ENCODE data around the gene SARS1.
"Not testable (repeated sequence)": the region's sequence is repeated elsewhere in the genome, so short reads cannot be mapped to it uniquely, and the experiment has no call there.

Gene SARS1
- 97.0 reads per million, percentile 82 among the genes with 10 or more reads in this experiment for total RNA-seq

DNA sequence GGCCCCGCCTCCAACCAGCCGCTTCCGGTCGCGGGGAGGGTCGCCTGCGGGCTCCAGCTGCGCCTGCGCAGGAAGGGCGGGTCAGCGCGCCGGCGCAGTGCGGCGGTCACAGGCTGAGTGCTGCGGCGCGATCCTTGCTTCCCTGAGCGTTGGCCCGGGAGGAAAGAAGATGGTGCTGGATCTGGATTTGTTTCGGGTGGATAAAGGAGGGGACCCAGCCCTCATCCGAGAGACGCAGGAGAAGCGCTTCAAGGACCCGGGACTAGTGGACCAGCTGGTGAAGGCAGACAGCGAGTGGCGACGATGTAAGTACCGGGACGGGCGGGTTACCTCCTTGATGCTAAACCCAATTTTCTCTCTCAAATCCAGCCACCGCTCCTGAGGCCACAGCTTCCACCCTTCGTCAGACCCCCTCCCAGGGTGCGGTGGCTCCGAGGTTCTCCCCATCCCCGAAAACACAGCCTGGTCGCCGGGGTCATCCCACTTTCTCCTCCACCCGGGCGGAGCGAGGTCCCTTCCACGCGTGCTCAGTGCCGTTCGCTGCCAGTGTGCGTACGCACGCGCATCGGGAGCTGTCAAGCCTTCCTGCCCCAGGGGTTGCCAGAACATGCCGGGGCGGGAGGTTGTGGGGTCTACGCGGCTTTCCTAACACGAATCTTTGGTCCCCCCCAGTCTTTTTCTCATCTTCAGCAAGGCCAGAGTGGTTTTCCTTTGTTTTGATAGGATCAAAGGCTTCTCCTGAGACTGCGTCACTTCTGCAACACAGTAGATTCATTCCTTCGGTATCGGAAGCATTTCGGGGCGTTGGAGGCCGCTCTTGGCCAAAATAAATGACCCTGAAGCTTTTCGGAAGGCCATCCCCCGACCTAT, at the start of gene SARS1:
TSS of gene SARS1 (plus strand) at position 95 of the 870 bp plus-strand sequence. CDS start at position 170, 75 bp downstream.
- peak; percentile 75 for DNase-seq

GRCh38 chr1:109164538-109164937, 49.2 kb upstream of the SARS1 start:
- no peak for DNase-seq

DNA sequence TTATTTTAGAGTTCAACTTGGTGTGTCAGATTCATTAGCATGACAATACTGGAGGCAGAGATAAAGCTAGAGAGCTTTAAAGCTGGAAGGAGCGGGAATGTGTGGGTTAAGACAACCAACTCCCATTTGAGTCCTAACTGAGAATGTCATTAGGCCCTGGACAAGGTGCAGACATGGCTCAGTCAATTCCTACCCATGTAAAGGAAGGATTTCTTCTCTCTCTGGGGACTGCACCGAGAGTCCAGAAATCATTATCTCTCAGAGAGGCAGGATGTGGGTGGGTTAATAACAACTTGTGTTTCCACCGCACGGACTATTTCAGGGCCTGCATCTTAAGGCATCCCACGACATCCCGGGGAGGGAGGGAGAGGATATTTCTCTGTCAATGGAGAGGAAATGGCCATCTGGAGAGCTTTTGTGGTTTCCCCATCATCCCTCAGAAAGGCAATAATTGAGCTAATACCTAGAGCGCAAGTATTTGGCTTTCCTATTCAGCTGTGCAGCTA, 46.7 kb upstream of the SARS1 start:
- no peak for DNase-seq

- DNase-seq: no peak
Measured at GRCh38 chr1:109170035-109170764, 43.5 kb upstream of the SARS1 start.

GRCh38 chr1:109171646-109172045, 42.1 kb upstream of the SARS1 start:
- DNase-seq: no peak

DNA sequence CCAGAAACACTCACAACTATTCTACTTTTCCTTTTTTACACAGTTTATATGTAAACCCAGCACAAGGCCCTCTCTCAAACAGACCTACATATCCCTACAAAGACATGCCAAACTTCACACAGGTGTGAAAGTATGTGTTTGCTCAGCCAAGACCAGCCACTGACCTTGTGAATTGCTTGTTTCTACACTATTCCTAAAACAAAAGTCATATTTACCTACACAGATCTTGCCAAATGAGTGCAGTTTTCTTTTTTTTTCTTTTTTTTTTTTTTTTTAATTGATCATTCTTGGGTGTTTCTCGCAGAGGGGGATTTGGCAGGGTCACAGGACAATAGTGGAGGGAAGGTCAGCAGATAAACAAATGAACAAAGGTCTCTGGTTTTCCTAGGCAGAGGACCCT, 37.4 kb upstream of the SARS1 start:
- DNase-seq: not testable (repeated sequence)

- DNase-seq: not testable (repeated sequence)
Measured at GRCh38 chr1:109180715-109181084, 33.0 kb upstream of the SARS1 start.

GRCh38 chr1:109181085-109181806, 32.5 kb upstream of the SARS1 start:
- no peak for DNase-seq

DNA sequence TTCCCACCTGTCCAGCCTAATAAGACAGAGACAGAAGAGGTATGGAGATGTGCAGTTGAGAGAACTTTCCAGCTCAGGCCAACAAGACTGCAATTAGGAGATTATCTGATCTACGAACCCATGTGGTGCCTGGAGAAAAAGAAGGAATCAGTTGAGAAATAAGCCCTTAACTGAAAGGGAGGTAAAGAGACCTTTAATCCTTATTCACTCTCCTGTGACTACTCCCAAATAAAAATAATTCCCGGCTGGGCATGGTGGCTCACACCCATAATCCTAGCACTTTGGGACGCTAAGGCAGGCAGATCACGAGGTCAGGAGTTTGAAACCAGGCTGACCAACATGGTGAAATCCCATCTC, 31.9 kb upstream of the SARS1 start:
- no peak for DNase-seq

DNA sequence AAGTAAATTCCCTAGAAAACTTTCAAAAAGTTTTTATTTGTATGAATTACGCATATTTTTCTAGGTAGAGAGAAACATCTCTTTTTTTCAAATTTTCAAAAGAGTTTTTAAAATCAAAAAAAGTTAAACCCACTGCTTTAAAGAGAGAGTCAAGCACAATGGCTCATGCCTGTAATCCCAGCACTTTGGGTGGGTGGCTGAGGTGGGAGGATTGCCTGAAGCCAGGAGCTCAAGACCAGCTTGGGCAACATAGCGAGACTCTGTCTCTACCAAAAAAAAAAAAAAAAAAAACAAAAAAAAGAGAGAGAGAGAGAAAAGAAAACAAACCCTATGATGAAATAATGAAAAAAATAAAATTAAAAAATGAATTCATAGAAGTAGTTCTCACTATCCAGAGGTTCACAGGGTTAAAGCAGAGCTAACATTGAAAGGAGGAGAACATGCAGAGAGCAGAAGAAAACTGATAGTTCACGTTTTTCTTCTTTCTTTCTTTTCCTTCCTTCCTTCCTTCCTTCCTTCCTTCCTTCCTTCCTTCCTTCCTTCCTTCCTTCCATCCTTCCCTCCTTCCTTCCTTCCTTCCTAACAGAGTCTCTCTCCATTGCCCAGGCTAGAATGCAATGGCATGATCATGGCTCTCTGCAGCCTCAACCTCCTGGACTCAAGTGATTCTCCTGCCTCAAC, 30.5 kb upstream of the SARS1 start:
- DNase-seq: no peak

- DNase-seq: no peak
Measured at GRCh38 chr1:109184687-109185086, 29.0 kb upstream of the SARS1 start.

DNA sequence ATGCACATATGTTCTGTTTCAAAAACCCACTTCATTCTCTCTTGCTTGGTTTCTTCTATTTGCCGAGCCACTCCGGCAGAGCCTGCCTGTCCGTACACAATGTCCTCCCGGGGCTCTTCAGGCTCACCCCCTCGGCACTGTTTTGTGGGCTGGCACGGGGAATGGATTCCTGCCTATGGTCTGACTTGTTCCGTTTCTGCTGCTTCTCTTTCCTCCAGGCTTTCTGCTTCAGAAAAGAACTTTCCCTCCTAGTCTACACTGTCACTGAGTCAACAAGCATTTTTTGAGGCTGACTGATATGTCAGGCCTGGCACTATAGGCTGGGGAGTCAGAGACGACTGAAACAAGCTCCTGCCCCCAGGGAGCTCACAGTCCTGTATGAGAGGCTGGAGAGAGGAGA, 28.4 kb upstream of the SARS1 start:
- no peak for DNase-seq

GRCh38 chr1:109185990-109186732, 27.6 kb upstream of the SARS1 start:
- DNase-seq: no peak

GRCh38 chr1:109186733-109187086, 27.0 kb upstream of the SARS1 start:
- DNase-seq: no peak

- no peak for DNase-seq
Measured at GRCh38 chr1:109187127-109187526, 26.6 kb upstream of the SARS1 start.

DNA sequence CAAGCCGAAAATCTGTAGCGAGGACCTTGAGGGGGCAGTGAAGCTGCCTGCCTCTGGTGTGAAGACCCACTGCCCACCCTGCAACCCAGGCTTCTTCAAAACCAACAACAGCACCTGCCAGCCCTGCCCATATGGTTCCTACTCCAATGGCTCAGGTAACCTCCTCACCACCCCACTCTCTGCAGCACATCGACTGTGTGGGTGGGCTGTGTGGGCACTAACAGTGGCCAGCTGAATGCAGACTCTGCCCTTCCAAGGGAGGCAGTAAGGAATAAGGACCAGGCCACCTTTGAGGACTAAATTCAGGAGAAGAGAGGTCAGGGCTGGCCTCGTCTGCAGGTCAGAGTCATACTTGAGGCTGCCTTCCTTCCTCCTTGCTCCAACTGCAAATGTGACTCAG, 25.5 kb upstream of the SARS1 start:
- DNase-seq: no peak

DNA sequence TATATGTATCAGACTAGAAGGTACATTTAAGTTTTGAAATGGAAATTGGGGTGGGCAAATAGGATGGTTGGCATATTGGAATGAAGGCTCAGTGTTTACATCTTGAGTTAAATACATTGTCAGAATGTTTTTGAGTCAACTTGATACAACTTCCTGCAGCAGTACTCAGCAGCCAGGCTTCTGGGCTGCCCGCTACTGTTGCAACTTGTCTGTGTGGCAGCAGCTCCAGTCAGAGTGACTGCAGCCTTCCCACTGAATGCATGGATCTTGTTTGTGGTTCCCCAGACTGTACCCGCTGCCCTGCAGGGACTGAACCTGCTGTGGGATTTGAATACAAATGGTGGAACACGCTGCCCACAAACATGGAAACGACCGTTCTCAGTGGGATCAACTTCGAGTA, 24.9 kb upstream of the SARS1 start:
- DNase-seq: no peak

DNA sequence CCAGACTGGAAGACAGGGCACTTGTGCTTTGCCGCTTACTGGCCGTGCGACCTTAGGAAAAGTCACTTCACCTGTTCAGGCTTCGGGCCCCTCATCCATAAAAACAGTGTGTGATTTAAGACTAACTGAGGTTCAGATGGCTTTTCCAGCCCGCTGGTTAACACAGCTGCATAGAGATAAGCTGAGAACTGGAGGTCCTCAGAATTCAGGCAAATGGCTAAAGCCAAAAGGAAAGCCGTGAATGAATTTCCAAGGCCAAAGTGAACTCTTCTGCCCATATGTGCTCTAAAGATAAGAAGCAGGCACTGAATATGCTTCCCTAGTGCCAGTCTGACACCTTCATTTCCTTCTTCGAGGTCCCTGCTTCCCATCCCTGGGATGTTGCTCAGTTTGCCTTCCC, 23.5 kb upstream of the SARS1 start:
- DNase-seq: no peak

DNA sequence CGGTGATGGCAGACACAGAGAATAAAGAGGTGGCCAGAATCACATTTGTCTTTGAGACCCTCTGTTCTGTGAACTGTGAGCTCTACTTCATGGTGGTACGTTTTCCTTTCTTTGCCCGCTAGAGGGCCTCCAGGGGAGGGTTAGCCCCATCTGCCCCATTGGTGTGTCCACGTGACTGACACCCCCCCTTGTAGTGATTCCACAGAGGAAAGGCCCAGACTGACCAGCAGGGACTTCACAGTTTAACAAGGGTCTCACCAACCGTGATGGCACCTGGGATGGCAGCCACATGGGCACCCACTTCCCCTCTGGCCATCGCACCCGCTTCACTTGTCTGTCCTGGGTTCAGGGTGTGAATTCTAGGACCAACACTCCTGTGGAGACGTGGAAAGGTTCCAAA, 22.3 kb upstream of the SARS1 start:
- DNase-seq: no peak

DNA sequence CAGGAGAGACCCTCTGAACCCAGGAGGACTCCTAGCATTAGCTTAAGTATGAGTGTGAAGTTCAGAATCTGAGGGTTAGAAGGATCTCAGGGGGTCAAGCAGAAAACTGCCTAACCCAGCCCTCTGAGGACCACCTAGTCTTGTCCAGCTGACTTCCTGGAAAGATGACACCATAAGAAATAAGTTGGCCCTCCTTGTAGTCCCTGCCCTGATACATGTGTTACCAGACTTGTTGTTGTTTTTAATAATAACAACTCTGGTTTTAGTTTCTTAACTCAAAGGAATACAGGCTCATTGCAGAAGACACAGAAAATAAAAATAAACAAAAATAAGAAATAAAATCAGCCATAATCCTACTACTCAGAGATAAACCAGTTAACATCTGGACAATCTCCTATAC, 21.8 kb upstream of the SARS1 start:
- DNase-seq: no peak

DNA sequence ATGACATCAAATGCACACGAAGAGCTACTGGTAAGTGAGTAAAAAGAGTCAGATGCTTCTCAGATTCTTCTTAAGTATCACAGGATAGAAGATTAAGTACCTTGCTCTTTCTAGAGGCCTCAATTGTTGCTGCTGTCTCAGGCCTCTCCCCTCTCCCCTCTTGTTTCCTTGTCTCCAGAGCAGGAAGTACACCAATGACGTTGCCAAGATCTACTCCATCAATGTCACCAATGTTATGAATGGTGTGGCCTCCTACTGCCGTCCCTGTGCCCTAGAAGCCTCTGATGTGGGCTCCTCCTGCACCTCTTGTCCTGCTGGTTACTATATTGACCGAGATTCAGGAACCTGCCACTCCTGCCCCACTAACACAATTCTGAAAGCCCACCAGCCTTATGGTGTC, 21.3 kb upstream of the SARS1 start:
- no peak for DNase-seq
